GF-D8 (cell line): ENCODE measurements around the gene RND2.
"Not testable (repeated sequence)": the region's sequence is repeated elsewhere in the genome, so short reads cannot be mapped to it uniquely, and the experiment has no call there.

Source experiments
- DNase-seq: peaks from one replicate; lab custom pipeline; 2025; lab: John Stamatoyannopoulos, UW

The RND2 gene

GRCh38 chr17:43027091-43028032 is 2.3 kb downstream of the RND2 start:
- DNase-seq: no peak

DNA sequence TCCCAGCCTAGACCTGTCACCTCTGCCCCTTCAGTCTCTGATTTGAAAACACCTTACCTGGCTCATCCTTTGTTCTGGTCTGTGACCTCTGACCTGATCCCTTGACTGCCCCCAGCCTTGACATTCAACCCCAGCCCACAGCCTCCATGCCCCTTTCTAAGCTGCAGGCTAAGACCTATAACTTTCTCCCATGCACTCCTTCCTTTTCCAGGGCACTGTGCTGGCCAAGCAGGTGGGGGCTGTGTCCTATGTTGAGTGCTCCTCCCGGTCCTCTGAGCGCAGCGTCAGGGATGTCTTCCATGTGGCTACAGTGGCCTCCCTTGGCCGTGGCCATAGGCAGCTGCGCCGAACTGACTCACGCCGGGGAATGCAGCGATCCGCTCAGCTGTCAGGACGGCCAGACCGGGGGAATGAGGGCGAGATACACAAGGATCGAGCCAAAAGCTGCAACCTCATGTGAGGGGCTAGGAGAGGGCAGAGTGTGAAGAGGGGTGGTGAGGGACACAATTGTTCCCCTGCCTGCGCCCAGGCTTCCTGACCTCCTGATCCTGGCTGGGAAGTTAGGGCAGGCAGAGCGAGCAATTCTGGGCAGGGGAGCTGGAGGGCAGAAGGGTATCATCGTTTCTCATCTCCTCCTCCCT is 3.3 kb downstream of the RND2 start:
- no peak for DNase-seq

GRCh38 chr17:43030137-43030767 is 5.2 kb downstream of the RND2 start:
- no peak for DNase-seq

DNA sequence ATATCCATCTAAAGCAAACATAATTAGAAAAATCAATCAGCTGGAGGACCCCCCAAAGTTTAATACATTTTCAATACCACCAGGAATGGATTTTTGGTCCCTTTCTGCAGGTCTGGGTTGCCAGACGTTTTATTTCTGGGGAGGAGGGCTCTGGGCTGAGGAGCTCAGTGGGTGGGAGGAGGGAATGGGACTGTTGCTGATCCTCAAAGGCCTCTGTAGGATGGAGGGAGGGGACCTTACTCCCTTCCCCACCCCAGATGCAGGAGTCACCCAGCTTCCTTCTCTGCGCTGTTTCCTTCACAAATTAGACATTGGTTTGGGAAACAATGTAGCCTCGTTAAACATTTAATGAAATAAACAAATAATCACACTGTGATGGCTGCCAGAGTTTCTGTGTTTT is 6.6 kb downstream of the RND2 start:
- DNase-seq: no peak

- no peak for DNase-seq
Observed at GRCh38 chr17:43033948-43034881, 9.2 kb downstream of the RND2 start.

- no peak for DNase-seq
Observed at GRCh38 chr17:43034894-43035293, 9.9 kb downstream of the RND2 start.

DNA sequence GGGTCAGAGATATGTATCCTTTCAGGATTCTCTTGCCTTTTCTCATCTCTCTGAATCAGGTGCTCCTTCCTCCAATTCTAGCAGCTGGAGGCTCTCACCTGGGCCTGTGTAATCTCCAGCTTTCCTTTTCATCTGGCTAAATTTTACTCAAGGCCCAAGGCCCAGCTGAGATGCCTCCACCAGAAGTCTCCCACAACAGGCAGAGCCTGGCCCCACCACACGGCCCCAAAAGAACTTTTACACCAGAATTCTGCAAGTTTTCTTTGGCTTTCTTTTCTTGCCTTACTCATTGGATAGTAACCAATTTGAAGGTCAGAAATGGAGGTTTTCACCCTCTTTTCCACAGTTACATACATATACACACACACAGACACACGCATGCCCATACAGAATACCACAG is 14.6 kb downstream of the RND2 start:
- no peak for DNase-seq

DNA sequence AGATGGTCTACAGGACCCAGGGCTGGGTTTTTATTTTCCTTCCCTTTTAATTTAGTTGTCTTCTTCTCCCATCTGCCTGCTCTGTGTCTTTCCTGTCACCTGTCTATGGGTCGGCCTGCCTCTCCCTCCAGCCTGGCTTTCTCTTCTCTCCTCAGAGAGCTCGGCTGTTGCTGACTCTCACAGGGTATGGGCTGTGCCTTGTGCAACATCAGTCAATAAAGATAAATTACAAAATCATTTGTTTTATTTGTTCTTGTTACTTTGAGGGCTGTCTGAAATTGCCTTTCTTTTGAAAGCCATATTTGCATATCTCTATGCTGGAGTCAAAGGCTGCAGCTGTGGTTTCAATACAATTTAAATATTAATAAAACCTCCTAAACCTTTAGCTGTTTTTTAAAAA is 15.6 kb downstream of the RND2 start:
- no peak for DNase-seq

- no peak for DNase-seq
Observed at GRCh38 chr17:43042025-43042628, 17.1 kb downstream of the RND2 start.

DNA sequence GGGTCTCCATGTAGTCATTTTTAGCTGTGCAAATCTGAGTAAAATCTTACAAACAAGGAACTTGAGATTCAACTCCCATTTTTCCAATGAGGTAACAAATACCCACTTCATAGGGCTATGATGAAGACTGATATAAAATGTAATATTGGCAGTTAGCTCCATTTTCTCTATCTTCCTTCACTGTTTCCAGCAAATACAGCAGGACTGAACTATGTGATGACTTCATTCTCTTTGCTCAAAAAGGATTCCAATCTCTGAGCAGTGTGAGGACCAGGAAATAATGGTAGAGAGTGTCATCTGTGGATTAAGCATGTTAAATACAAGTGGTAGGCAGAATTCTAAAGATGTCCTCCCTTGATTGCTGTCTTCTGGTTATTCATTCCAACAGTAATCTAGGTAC is 18.3 kb downstream of the RND2 start:
- no peak for DNase-seq

- no peak for DNase-seq
Observed at GRCh38 chr17:43044024-43044423, 19.0 kb downstream of the RND2 start.

- no peak for DNase-seq
Observed at GRCh38 chr17:43051969-43052368, 26.9 kb downstream of the RND2 start.

DNA sequence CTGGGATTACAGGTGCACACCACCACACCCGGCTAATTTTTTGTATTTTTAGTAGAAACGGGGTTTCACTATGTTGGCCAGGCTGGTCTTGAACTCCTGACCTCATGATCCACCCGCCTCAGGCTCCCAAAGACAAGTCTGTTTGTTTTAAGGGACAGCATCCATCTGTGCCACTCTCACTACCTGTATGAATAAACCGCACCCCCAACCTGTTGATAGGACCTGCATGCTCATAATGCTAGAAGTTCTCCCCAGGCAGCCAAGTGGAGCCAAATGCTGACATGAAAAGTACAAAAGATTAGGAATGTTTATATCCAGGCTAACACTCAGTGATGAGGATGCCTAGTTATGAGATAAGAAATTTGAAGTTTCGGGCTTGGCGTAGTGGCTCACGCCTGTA is 28.0 kb downstream of the RND2 start:
- DNase-seq: not testable (repeated sequence)

GRCh38 chr17:43056051-43056450 is 31.0 kb downstream of the RND2 start:
- DNase-seq: no peak

GRCh38 chr17:43062984-43063638 is 38.1 kb downstream of the RND2 start:
- no peak for DNase-seq

DNA sequence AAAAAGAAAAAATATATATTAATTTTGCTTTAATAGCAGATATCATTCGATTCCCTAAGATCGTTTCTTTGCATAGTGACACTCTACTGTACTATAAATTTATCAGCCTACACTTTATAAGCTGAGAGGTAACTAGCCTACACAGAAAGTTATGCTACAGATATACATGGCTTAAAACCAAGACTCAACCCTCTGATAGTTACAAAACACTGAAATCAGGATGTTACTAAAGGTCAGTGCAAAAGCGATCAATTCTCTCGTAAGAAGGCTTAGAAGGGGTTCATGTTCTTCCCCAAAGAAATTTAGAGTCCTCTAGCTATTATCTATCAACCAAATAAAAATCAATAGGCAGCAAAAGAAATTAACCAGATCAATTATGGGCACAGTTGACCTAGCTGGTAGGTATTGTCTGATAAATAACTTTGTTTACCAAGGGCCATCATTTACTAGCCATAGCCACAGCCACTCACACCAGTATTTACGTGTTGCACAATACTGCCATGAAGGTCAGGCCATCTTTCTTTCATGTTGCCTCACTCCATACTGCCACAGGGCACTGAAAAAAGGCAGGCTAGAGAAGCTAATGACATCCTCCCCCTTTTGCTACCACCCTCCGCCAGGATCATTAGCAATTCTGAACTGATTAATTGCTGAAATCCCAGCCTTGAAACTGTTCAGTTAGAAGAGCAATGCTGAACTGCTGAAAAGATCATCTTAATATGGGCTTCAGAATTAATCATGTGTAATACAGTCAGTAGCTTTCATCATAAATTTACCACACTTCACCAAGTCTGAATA is 43.7 kb downstream of the RND2 start:
- no peak for DNase-seq

GRCh38 chr17:43069368-43069898 is 44.4 kb downstream of the RND2 start:
- no peak for DNase-seq

DNA sequence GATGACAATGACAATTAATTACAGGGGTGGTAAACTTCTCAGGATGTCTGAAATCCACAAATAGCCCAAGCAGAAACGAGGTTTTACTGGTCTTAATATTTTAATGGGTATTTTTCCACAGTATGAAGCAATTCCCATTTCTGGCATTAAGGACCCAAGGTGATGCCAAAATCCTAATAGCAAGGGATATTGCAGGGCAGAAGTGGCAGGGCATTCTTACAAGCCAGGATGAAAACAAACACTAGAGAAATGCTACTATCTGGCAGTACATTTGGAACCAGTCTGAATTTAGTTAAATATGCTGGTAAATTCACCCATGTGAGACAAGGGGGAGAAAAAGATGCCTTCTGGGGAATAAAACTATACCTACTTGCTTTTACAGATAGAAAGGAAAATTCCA is 45.2 kb downstream of the RND2 start:
- no peak for DNase-seq

GRCh38 chr17:43070872-43071271 is 45.8 kb downstream of the RND2 start:
- DNase-seq: no peak

GRCh38 chr17:43074869-43075268 is 49.8 kb downstream of the RND2 start:
- no peak for DNase-seq
